ENCODE results near the gene RS1.

GRCh38 chrX:18677161-18677869 lies 5.4 kb upstream of the RS1 start:
- TF ChIP-seq CTCF (IDR thresholded peaks at IDR 0.05) = no peak
- no peak for TF ChIP-seq POLR2A (IDR thresholded peaks at IDR 0.05)
- TF ChIP-seq EP300 (IDR thresholded peaks at IDR 0.05) = no peak

All from ovary (tissue), 3 donors.